ENCODE data around the gene CCL16. TPM values are rescaled to one million over a fixed set of nuclear protein-coding genes. Genes with fewer than 3 reads are reported as not detected.

The CCL16 gene
- total and polyA plus RNA-seq, 2 donors (not counting 1 experiment from before 2014, with no cell fraction given) = not detected

DNA sequence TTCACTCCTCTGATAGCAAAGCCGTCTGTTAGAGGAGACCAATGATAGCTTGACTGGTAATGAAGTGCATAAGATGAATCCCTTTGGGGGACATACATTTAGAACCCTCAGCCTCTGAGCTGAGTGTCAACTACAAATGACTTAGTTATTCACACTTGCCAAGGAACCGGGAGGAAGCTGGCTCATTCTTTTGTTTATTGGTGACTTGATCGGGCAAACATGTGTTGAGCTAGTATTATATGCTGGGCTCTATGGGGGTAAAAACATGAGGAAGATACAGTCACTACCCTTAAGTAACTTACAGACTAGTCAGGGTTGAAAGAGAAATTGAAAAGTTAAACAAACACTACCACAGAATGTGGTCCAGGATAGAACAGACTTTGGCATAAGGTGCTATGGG is 3.0 kb downstream of the CCL16 start:
- Mint-ChIP-seq H3K4me3 (no peak overlapping the region), H3K27me3 (peaks cover 18% of the 10 kb centered on the region), H3K27ac (no peak overlapping the region), H3K4me1 (peaks cover 16% of the 10 kb centered on the region), H3K9me3 (ENCODE audit: insufficient read depth) (no peaks in the 10 kb centered on the region)
- ATAC-seq (ENCODE audit: low read depth) (no peak), DNase-seq (no peak)
- no peaks in the 10 kb centered on the region for H3K79me2 ChIP-seq (ENCODE audit: control insufficient read depth, insufficient read depth, low read length)
- no peak overlapping the region for H3K9ac ChIP-seq (ENCODE audit: low read length)
- H3K9me3 ChIP-seq (ENCODE audit: control extremely low read depth in 1 of 3, control insufficient read depth in 2 of 3, insufficient read depth in 1 of 3, low read length in 2 of 3) = no peaks in the 10 kb centered on the region
- no peaks in the 10 kb centered on the region for H3K27me3 ChIP-seq (replicated peaks in 1 of 4; ENCODE audit: control extremely low read depth in 1 of 4, control insufficient read depth in 3 of 4, insufficient read depth in 4 of 4, low read length in 3 of 4)
- H2AFZ ChIP-seq (ENCODE audit: insufficient read depth, low read depth, low read length, poor library complexity, severe bottlenecking) = no peak overlapping the region
- no peak overlapping the region for H3K4me2 ChIP-seq (replicated peaks; ENCODE audit: low read depth, low read length, poor library complexity, severe bottlenecking)
- CTCF ChIA-PET = interaction anchor here (1.0 to 15.7 kb wide), 7 partner anchors 9 to 507 kb away, joined by 3 to 639 read pairs (median 5); partner anchors contain the start of genes CCL15 and CCL23
- POLR2A ChIA-PET = interaction anchor here (0.7 kb wide), 1 partner anchor 154 kb away, joined by 4 read pairs; no protein-coding TSS in a partner anchor
- no peaks in the 10 kb centered on the region for H3K36me3 ChIP-seq (replicated peaks in 1 of 2; ENCODE audit: control extremely low read depth in 1 of 2, control insufficient read depth in 1 of 2, extremely low read depth in 1 of 2, insufficient read depth in 2 of 2, low read length in 1 of 2)
- no peak overlapping the region for H3K27ac ChIP-seq (ENCODE audit: low read length in 2 of 2)
- H4K20me1 ChIP-seq (ENCODE audit: control insufficient read depth, insufficient read depth, low read length, poor library complexity, severe bottlenecking) = no peaks in the 10 kb centered on the region
- TF ChIP-seq, protein P1, sequence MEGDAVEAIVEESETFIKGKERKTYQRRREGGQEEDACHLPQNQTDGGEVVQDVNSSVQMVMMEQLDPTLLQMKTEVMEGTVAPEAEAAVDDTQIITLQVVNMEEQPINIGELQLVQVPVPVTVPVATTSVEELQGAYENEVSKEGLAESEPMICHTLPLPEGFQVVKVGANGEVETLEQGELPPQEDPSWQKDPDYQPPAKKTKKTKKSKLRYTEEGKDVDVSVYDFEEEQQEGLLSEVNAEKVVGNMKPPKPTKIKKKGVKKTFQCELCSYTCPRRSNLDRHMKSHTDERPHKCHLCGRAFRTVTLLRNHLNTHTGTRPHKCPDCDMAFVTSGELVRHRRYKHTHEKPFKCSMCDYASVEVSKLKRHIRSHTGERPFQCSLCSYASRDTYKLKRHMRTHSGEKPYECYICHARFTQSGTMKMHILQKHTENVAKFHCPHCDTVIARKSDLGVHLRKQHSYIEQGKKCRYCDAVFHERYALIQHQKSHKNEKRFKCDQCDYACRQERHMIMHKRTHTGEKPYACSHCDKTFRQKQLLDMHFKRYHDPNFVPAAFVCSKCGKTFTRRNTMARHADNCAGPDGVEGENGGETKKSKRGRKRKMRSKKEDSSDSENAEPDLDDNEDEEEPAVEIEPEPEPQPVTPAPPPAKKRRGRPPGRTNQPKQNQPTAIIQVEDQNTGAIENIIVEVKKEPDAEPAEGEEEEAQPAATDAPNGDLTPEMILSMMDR (IDR thresholded peaks at IDR 0.05) = no peak
- no peak for TF ChIP-seq EZH2 (IDR thresholded peaks at IDR 0.05; ENCODE audit: borderline replicate concordance, insufficient read depth, low read depth, low read length, poor library complexity, severe bottlenecking)
- peaks cover 5 to 8% of the 10 kb centered on the region in 2 donors for H3K4me1 ChIP-seq (ENCODE audit: control insufficient read depth in 2 of 2, insufficient read depth in 2 of 2, low read length in 2 of 2)
- no CpG with 5 or more reads among the region's 3 CpGs for WGBS (ENCODE audit: insufficient coverage)
- H3K4me3 ChIP-seq (ENCODE audit: control extremely low read depth in 1 of 5, extremely low read depth in 1 of 5, insufficient read depth in 1 of 5, low read depth in 2 of 5, low read length in 4 of 5) = no peak overlapping the region
- intact Hi-C loops (cut with micrococcal nuclease) = loop anchor here (5.0 kb wide), 1 partner anchor 154 kb away; no protein-coding TSS in a partner anchor

DNA sequence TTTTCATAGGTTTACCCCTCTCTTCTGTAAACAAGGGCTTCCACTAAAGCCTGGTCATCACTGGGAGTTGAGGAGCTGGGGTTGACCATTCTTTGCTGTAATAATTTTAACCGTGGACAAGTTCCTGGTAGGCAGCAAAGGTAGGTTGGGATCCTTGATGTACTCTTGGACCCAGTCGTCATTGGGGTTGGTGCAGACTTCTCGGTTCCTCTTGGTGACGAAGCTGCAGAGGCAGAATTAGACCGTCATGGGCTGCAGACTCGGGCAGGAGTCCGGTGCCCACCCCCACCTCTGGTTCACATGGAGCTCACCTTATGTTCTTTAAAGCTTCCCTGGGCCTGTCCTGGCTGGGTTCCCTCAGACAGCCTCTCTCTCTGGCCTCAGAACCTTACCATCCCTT is 3.8 kb downstream of the CCL16 start:
- H3K27me3 ChIP-seq (replicated peaks in 1 of 4; ENCODE audit: control extremely low read depth in 1 of 4, control insufficient read depth in 3 of 4, insufficient read depth in 4 of 4, low read length in 3 of 4) = no peaks in the 10 kb centered on the region
- H2AFZ ChIP-seq (ENCODE audit: insufficient read depth, low read depth, low read length, poor library complexity, severe bottlenecking) = no peak overlapping the region
- H3K9me3 Mint-ChIP-seq (ENCODE audit: insufficient read depth) = no peaks in the 10 kb centered on the region
- no peaks in the 10 kb centered on the region for H3K9me3 ChIP-seq (ENCODE audit: control extremely low read depth in 1 of 3, control insufficient read depth in 2 of 3, insufficient read depth in 1 of 3, low read length in 2 of 3)
- POLR2A ChIA-PET = interaction anchor here (0.6 kb wide), 1 partner anchor 157 kb away, joined by 3 read pairs; no protein-coding TSS in a partner anchor
- H3K4me2 ChIP-seq (replicated peaks; ENCODE audit: low read depth, low read length, poor library complexity, severe bottlenecking) = no peak overlapping the region
- no peak overlapping the region for H3K27ac Mint-ChIP-seq
- intact Hi-C loops (cut with micrococcal nuclease) = loop anchor here (5.0 kb wide), 1 partner anchor 155 kb away; no protein-coding TSS in a partner anchor
- H4K20me1 ChIP-seq (ENCODE audit: control insufficient read depth, insufficient read depth, low read length, poor library complexity, severe bottlenecking) = no peaks in the 10 kb centered on the region
- H3K4me1 ChIP-seq (ENCODE audit: control insufficient read depth in 2 of 2, insufficient read depth in 2 of 2, low read length in 2 of 2) = peaks cover 5 to 8% of the 10 kb centered on the region in 2 donors
- no peak for ATAC-seq (ENCODE audit: low read depth)
- H3K4me3 Mint-ChIP-seq = no peak overlapping the region
- DNase-seq = peak; percentile 14
- H3K9ac ChIP-seq (ENCODE audit: low read length) = no peak overlapping the region
- no peak overlapping the region for H3K27ac ChIP-seq (ENCODE audit: low read length in 2 of 2)
- peaks cover 16% of the 10 kb centered on the region for H3K4me1 Mint-ChIP-seq
- H3K79me2 ChIP-seq (ENCODE audit: control insufficient read depth, insufficient read depth, low read length) = no peaks in the 10 kb centered on the region
- no peak overlapping the region for H3K4me3 ChIP-seq (ENCODE audit: control extremely low read depth in 1 of 5, extremely low read depth in 1 of 5, insufficient read depth in 1 of 5, low read depth in 2 of 5, low read length in 4 of 5)
- TF ChIP-seq, protein P1 (IDR thresholded peaks at IDR 0.05) = no peak
- no peak for TF ChIP-seq EZH2 (IDR thresholded peaks at IDR 0.05; ENCODE audit: borderline replicate concordance, insufficient read depth, low read depth, low read length, poor library complexity, severe bottlenecking)
- peaks cover 18% of the 10 kb centered on the region for H3K27me3 Mint-ChIP-seq
- CTCF ChIA-PET = interaction anchor here (0.6 to 15.7 kb wide), 7 partner anchors 8 to 508 kb away, joined by 3 to 639 read pairs (median 6); partner anchors contain the start of gene CCL23
- no peaks in the 10 kb centered on the region for H3K36me3 ChIP-seq (replicated peaks in 1 of 2; ENCODE audit: control extremely low read depth in 1 of 2, control insufficient read depth in 1 of 2, extremely low read depth in 1 of 2, insufficient read depth in 2 of 2, low read length in 1 of 2)
- 65% methylated on average over 5 of the region's 7 CpGs for whole genome bisulfite sequencing (ENCODE audit: insufficient coverage)
